HEK293 (cell line): ENCODE data around the gene HSPA8.

ENCODE experiments used
- CTCF ChIA-PET: fragments of 350-600 bp; formaldehyde crosslinking; extraction: SDS; loops from one replicate; lab custom pipeline; 2021; ENCODE audit warnings: antibody characterized with exemption; lab: Yijun Ruan, JAX
- POLR2A ChIA-PET: fragments of 300-600 bp; formaldehyde crosslinking; extraction: SDS; loops from one replicate; lab custom pipeline; 2020; ENCODE audit warnings: antibody characterized with exemption, inconsistent platforms; lab: Yijun Ruan, JAX
- H3K27ac ChIP-seq: fragments of 200-500 bp; sonication (Bioruptor generic); 2 replicates; pipeline ENCODE4 v1.5.1; 2014; ENCODE audit warnings: low read depth, low read length, control low read depth, inconsistent platforms; ENCODE audit errors: extremely low read depth
- H3K36me3 ChIP-seq, 2 experiments: fragments of 200-500 bp in 1 of 2; sonication (Bioruptor generic) in 1 of 2; 1 replicate in 1 of 2; 2 replicates in 1 of 2; pipeline ENCODE4 v1.5.1; 2014 to 2017; ENCODE audit warnings: inconsistent platforms in 2 of 2, low read length in 2 of 2; ENCODE audit not compliant: control insufficient read depth in 2 of 2, insufficient read depth in 1 of 2
- H3K4me1 ChIP-seq: fragments of 200-500 bp; sonication (Bioruptor generic); 2 replicates; pipeline ENCODE4 v1.5.1; 2014; ENCODE audit warnings: mild to moderate bottlenecking, low read length, inconsistent platforms; ENCODE audit not compliant: control insufficient read depth, insufficient read depth
- H3K4me3 ChIP-seq: 2 replicates; pipeline ENCODE4 v1.5.1; 2011; ENCODE audit warnings: low read depth, mild to moderate bottlenecking, control low read depth, low read length, moderate library complexity
- H3K9me3 ChIP-seq: fragments of 200-500 bp; sonication (Bioruptor generic); 2 replicates; pipeline ENCODE4 v1.5.1; 2014; ENCODE audit warnings: low read depth, low read length, inconsistent platforms; ENCODE audit not compliant: control insufficient read depth, insufficient read depth
- GLIS1 ChIP-seq: fragments of 450-650 bp; formaldehyde crosslinking; IDR thresholded peaks from 2 replicates; pipeline ENCODE4 v1.5.1; 2016; ENCODE audit warnings: missing biosample characterization, missing genetic modification characterization
- KLF10 ChIP-seq: fragments of 450-650 bp; IDR thresholded peaks from 2 replicates; pipeline ENCODE4 v1.5.1; 2018; ENCODE audit warnings: missing biosample characterization, mild to moderate bottlenecking, missing genetic modification characterization
- SALL2 ChIP-seq: fragments of 450-650 bp; formaldehyde crosslinking; IDR thresholded peaks from 2 replicates; pipeline ENCODE4 v1.5.0; 2017; ENCODE audit warnings: missing biosample characterization, mild to moderate bottlenecking, missing genetic modification characterization, borderline replicate concordance
- SP3 ChIP-seq: fragments of 450-650 bp; formaldehyde crosslinking; IDR thresholded peaks from 2 replicates; pipeline ENCODE4 v1.5.1; 2016; ENCODE audit warnings: missing biosample characterization, missing genetic modification characterization
- TRIM28 ChIP-seq: IDR thresholded peaks from 2 replicates; pipeline ENCODE4 v1.6.1; 2011; ENCODE audit warnings: low read length, control low read depth, borderline replicate concordance
- ZBTB7A ChIP-seq: fragments of 450-650 bp; formaldehyde crosslinking; IDR thresholded peaks from 2 replicates; pipeline ENCODE4 v1.5.1; 2016; ENCODE audit warnings: low read depth, missing biosample characterization, missing genetic modification characterization
- ZBTB8A ChIP-seq: fragments of 450-650 bp; formaldehyde crosslinking; IDR thresholded peaks from 2 replicates; pipeline ENCODE4 v1.5.1; 2016; ENCODE audit warnings: missing biosample characterization, missing genetic modification characterization
- ZEB2 ChIP-seq: fragments of 450-650 bp; formaldehyde crosslinking; IDR thresholded peaks from 2 replicates; pipeline ENCODE4 v1.5.1; 2016; ENCODE audit warnings: missing biosample characterization, missing genetic modification characterization
- ZIC2 ChIP-seq: fragments of 450-650 bp; formaldehyde crosslinking; IDR thresholded peaks from 2 replicates; pipeline ENCODE4 v1.5.1; 2016; ENCODE audit warnings: missing biosample characterization, missing genetic modification characterization
- ZNF138 ChIP-seq: fragments of 450-650 bp; formaldehyde crosslinking; IDR thresholded peaks from 2 replicates; pipeline ENCODE4 v1.5.1; 2016; ENCODE audit warnings: missing biosample characterization, missing genetic modification characterization, borderline replicate concordance
- ZNF19 ChIP-seq: fragments of 450-650 bp; formaldehyde crosslinking; IDR thresholded peaks from 2 replicates; pipeline ENCODE4; 2016; ENCODE audit warnings: missing biosample characterization, missing genetic modification characterization, low read depth
- ZNF214 ChIP-seq: fragments of 450-650 bp; formaldehyde crosslinking; IDR thresholded peaks from 2 replicates; pipeline ENCODE4 v1.5.1; 2017; ENCODE audit warnings: missing biosample characterization, mild to moderate bottlenecking, missing genetic modification characterization, borderline replicate concordance
- ZNF221 ChIP-seq: fragments of 450-650 bp; formaldehyde crosslinking; IDR thresholded peaks from 2 replicates; pipeline ENCODE4 v1.5.1; 2017; ENCODE audit warnings: missing biosample characterization, missing genetic modification characterization, borderline replicate concordance
- ZNF223 ChIP-seq: fragments of 450-650 bp; formaldehyde crosslinking; IDR thresholded peaks from 2 replicates; pipeline ENCODE4 v1.5.1; 2016; ENCODE audit warnings: missing biosample characterization, missing genetic modification characterization
- ZNF354C ChIP-seq: fragments of 450-650 bp; formaldehyde crosslinking; IDR thresholded peaks from 2 replicates; pipeline ENCODE4 v1.5.1; 2016; ENCODE audit warnings: missing biosample characterization, missing genetic modification characterization, low read depth, borderline replicate concordance
- ZNF530 ChIP-seq: fragments of 450-650 bp; formaldehyde crosslinking; IDR thresholded peaks from 2 replicates; pipeline ENCODE4 v1.5.1; 2016; ENCODE audit warnings: low read depth, missing biosample characterization, missing genetic modification characterization
- ZNF555 ChIP-seq: fragments of 450-650 bp; formaldehyde crosslinking; conservative IDR thresholded peaks from 2 replicates; pipeline ENCODE4 v1.5.1; 2017; ENCODE audit warnings: missing biosample characterization, mild to moderate bottlenecking, missing genetic modification characterization, inconsistent platforms
- ZNF560 ChIP-seq: fragments of 450-650 bp; formaldehyde crosslinking; IDR thresholded peaks from 2 replicates; pipeline ENCODE4 v1.5.1; 2017; ENCODE audit warnings: missing biosample characterization, missing genetic modification characterization, borderline replicate concordance
- ZNF600 ChIP-seq: fragments of 450-650 bp; formaldehyde crosslinking; IDR thresholded peaks from 2 replicates; pipeline ENCODE4 v1.5.1; 2016; ENCODE audit warnings: missing biosample characterization, missing genetic modification characterization
- ZNF677 ChIP-seq: fragments of 450-650 bp; IDR thresholded peaks from 2 replicates; pipeline ENCODE4 v1.5.0; 2018; ENCODE audit warnings: missing biosample characterization, mild to moderate bottlenecking, missing genetic modification characterization, moderate library complexity
- ZNF768 ChIP-seq: fragments of 450-650 bp; formaldehyde crosslinking; IDR thresholded peaks from 2 replicates; pipeline ENCODE4 v1.5.1; 2018; ENCODE audit warnings: missing biosample characterization, mild to moderate bottlenecking, missing genetic modification characterization
- ZSCAN23 ChIP-seq: fragments of 450-650 bp; formaldehyde crosslinking; IDR thresholded peaks from 2 replicates; pipeline ENCODE4 v1.5.1; 2016; ENCODE audit warnings: missing biosample characterization, missing genetic modification characterization
- TF ChIP-seq, protein P1 (sequence below): fragments of 450-650 bp; formaldehyde crosslinking; IDR thresholded peaks from 2 replicates; pipeline ENCODE4 v1.5.1; 2016; ENCODE audit warnings: missing biosample characterization, missing genetic modification characterization
- TF ChIP-seq, protein P2 (sequence below): fragments of 450-650 bp; formaldehyde crosslinking; IDR thresholded peaks from 2 replicates; pipeline ENCODE4 v1.5.1; 2016; ENCODE audit warnings: missing biosample characterization, missing genetic modification characterization
- TF ChIP-seq, protein P3 (sequence below): fragments of 450-650 bp; formaldehyde crosslinking; IDR thresholded peaks from 2 replicates; pipeline ENCODE4 v1.5.1; 2016; ENCODE audit warnings: missing biosample characterization, missing genetic modification characterization
- TF ChIP-seq, protein P4 (sequence below): fragments of 450-650 bp; formaldehyde crosslinking; IDR thresholded peaks from 2 replicates; pipeline ENCODE4 v1.5.1; 2016; ENCODE audit warnings: missing biosample characterization, missing genetic modification characterization

Gene HSPA8

DNA sequence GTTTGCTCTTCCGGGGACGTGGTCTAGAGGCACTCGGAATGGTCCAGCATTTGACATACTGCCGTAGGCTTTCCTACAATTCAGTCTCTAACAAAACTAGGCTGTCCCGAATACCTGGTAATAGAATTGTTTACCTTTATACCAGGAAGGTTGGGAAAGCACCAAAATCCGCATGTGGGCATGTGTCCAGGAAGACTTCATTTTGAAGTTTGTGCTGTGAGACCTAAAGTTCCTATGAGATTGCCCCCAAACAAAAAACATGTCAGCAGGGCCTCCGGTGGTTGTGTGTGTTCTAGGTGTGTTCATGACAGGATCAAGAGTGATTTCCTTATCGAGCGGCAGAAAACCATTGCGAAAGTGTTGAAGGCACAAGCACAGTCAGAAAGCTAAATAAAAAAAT is 26.1 kb downstream of the HSPA8 start:
- Histone ChIP-seq H3K9me3 (no peaks in the 10 kb centered on the region), H3K4me1 (no peaks in the 10 kb centered on the region), H3K36me3 (no peaks in the 10 kb centered on the region), H3K4me3 (no peak overlapping the region), H3K27ac (no peak overlapping the region)
- ChIA-PET POLR2A (interaction anchor here (0.6 kb wide), 1 partner anchor 22 kb away, joined by 4 read pairs; no protein-coding TSS in a partner anchor), CTCF (interaction anchor here (7.2 kb wide), 1 partner anchor 12 kb away, joined by 37 read pairs; no protein-coding TSS in a partner anchor)
- no peak for TF ChIP-seq KLF10 (tag by site-specific recombination)
- TF ChIP-seq GLIS1 (tag by site-specific recombination), result no peak
- no peak for TF ChIP-seq ZNF354C (tag by site-specific recombination)
- TF ChIP-seq, protein P1, sequence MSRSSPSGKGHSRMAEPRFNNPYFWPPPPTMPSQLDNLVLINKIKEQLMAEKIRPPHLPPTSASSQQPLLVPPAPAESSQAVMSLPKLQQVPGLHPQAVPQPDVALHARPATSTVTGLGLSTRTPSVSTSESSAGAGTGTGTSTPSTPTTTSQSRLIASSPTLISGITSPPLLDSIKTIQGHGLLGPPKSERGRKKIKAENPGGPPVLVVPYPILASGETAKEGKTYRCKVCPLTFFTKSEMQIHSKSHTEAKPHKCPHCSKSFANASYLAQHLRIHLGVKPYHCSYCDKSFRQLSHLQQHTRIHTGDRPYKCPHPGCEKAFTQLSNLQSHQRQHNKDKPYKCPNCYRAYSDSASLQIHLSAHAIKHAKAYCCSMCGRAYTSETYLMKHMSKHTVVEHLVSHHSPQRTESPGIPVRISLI (tag by site-specific recombination), result no peak
- no peak for TF ChIP-seq ZNF555 (tag by site-specific recombination)
- TF ChIP-seq ZNF138, result no peak
- no peak for TF ChIP-seq ZEB2 (tag by site-specific recombination)
- no peak for TF ChIP-seq ZNF221 (tag by site-specific recombination)

DNA sequence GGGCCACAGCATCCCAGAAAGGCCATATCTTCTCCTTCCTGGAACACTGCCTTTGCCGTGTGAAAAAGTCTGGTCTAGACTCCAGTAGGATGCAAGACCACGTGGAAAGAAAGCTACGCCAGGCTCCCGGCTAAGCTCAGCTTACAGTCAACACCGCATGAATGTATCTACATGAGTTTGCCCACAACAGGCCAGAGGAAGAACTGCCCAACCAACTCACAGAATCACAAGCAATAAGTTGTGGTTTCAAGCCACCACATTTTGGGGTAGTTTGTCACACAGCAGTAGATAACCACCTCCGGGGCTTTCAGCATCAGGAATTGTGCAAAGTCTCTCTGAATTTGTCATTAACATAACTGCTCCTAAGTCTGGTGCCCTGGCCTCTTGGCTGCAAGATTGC is 27.3 kb downstream of the HSPA8 start:
- Histone ChIP-seq H3K4me3 (no peak overlapping the region), H3K9me3 (no peaks in the 10 kb centered on the region), H3K27ac (no peak overlapping the region), H3K36me3 (no peaks in the 10 kb centered on the region), H3K4me1 (no peaks in the 10 kb centered on the region)
- TF ChIP-seq TRIM28 (no peak), ZNF214 (no peak), ZBTB8A (tag by site-specific recombination) (no peak), SALL2 (tag by site-specific recombination) (no peak), ZSCAN23 (no peak), ZNF555 (tag by site-specific recombination) (no peak), ZNF600 (tag by site-specific recombination) (no peak), ZIC2 (no peak), ZNF677 (no peak), SP3 (no peak)
- TF ChIP-seq, protein P2, sequence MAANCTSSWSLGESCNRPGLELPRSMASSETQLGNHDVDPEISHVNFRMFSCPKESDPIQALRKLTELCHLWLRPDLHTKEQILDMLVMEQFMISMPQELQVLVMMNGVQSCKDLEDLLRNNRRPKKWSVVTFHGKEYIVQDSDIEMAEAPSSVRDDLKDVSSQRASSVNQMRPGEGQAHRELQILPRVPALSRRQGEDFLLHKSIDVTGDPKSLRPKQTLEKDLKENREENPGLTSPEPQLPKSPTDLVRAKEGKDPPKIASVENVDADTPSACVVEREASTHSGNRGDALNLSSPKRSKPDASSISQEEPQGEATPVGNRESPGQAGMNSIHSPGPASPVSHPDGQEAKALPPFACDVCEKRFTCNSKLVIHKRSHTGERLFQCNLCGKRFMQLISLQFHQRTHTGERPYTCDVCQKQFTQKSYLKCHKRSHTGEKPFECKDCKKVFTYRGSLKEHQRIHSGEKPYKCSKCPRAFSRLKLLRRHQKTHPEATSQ (tag by site-specific recombination), result no peak
- POLR2A ChIA-PET, result no interaction called here
- CTCF ChIA-PET, result interaction anchor here (1.4 to 7.2 kb wide), 2 partner anchors 11 to 14 kb away, joined by 5 to 37 read pairs; no protein-coding TSS in a partner anchor

DNA sequence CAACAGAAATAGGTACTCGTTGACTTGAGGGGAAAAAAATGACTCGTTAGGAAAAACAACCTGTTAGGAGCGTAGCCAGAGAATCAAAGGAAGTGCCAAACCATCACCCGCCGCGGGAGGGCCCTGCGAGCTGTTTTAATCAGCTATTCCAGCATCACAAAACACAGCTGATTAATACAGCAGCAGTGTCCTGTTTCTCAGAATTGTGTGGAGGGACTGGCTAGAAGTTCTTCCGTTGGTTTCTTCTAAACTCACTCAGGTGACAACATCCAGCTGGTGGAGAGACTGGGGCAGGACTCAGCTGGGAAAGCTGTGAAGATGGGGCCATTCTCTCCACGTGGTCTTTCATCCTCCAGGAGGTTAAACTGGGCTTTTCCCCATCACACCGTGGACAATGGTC is 28.0 kb downstream of the HSPA8 start:
- no peak overlapping the region for H3K4me3 ChIP-seq
- no peak overlapping the region for H3K27ac ChIP-seq
- ChIA-PET POLR2A (interaction anchor here (1.1 to 1.2 kb wide), 2 partner anchors 28 to 391 kb away, joined by 4 read pairs; partner anchors contain the start of gene HSPA8), CTCF (interaction anchor here (1.4 to 7.2 kb wide), 2 partner anchors 10 to 13 kb away, joined by 5 to 37 read pairs; no protein-coding TSS in a partner anchor)
- no peaks in the 10 kb centered on the region for H3K4me1 ChIP-seq
- H3K36me3 ChIP-seq, result no peaks in the 10 kb centered on the region
- no peaks in the 10 kb centered on the region for H3K9me3 ChIP-seq
- TF ChIP-seq, protein P3, sequence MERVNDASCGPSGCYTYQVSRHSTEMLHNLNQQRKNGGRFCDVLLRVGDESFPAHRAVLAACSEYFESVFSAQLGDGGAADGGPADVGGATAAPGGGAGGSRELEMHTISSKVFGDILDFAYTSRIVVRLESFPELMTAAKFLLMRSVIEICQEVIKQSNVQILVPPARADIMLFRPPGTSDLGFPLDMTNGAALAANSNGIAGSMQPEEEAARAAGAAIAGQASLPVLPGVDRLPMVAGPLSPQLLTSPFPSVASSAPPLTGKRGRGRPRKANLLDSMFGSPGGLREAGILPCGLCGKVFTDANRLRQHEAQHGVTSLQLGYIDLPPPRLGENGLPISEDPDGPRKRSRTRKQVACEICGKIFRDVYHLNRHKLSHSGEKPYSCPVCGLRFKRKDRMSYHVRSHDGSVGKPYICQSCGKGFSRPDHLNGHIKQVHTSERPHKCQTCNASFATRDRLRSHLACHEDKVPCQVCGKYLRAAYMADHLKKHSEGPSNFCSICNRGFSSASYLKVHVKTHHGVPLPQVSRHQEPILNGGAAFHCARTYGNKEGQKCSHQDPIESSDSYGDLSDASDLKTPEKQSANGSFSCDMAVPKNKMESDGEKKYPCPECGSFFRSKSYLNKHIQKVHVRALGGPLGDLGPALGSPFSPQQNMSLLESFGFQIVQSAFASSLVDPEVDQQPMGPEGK (tag by site-specific recombination), result no peak
- no peak for TF ChIP-seq ZBTB7A (tag by site-specific recombination)
- no peak for TF ChIP-seq GLIS1 (tag by site-specific recombination)
- TF ChIP-seq ZNF530 (tag by site-specific recombination), result no peak
- TF ChIP-seq, protein P4, sequence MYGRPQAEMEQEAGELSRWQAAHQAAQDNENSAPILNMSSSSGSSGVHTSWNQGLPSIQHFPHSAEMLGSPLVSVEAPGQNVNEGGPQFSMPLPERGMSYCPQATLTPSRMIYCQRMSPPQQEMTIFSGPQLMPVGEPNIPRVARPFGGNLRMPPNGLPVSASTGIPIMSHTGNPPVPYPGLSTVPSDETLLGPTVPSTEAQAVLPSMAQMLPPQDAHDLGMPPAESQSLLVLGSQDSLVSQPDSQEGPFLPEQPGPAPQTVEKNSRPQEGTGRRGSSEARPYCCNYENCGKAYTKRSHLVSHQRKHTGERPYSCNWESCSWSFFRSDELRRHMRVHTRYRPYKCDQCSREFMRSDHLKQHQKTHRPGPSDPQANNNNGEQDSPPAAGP (tag by site-specific recombination), result no peak
- TF ChIP-seq ZEB2 (tag by site-specific recombination), result no peak
- no peak for TF ChIP-seq ZNF768 (tag by site-specific recombination)
- no peak for TF ChIP-seq ZNF19 (tag by site-specific recombination)
- no peak for TF ChIP-seq ZNF560 (tag by site-specific recombination)
- TF ChIP-seq ZNF223, result no peak
